ENCODE results near the gene IL11RA. TPM values are rescaled to one million over a fixed set of nuclear protein-coding genes. Genes with fewer than 3 reads are reported as not detected.

The IL11RA gene
- total RNA-seq, 1 donor from 2014 or later: 50.3 TPM

GRCh38 chr9:34615132-34615531 lies 36.9 kb upstream of the IL11RA start:
- Histone ChIP-seq H3K27me3 (no peaks in the 10 kb centered on the region), H3K4me1 (peaks cover 3 to 22% of the 10 kb centered on the region in 2 donors), H3K36me3 (peaks cover 20 to 51% of the 10 kb centered on the region in 2 donors), H3K4me3 (no peak overlapping the region), H3K27ac (no peak overlapping the region), H3K9me3 (no peaks in the 10 kb centered on the region)
- DNase-seq (ENCODE audit: low spot score in 2 of 2): no peak
- intact Hi-C loops (cut with DNase I): no loop called here
- TF ChIP-seq, protein P1, sequence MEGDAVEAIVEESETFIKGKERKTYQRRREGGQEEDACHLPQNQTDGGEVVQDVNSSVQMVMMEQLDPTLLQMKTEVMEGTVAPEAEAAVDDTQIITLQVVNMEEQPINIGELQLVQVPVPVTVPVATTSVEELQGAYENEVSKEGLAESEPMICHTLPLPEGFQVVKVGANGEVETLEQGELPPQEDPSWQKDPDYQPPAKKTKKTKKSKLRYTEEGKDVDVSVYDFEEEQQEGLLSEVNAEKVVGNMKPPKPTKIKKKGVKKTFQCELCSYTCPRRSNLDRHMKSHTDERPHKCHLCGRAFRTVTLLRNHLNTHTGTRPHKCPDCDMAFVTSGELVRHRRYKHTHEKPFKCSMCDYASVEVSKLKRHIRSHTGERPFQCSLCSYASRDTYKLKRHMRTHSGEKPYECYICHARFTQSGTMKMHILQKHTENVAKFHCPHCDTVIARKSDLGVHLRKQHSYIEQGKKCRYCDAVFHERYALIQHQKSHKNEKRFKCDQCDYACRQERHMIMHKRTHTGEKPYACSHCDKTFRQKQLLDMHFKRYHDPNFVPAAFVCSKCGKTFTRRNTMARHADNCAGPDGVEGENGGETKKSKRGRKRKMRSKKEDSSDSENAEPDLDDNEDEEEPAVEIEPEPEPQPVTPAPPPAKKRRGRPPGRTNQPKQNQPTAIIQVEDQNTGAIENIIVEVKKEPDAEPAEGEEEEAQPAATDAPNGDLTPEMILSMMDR (IDR thresholded peaks at IDR 0.05): no peak

- Histone ChIP-seq H3K9me3 (no peaks in the 10 kb centered on the region), H3K4me1 (peaks cover 0 to 13% of the 10 kb centered on the region in 2 donors), H3K27ac (no peak within 1 kb of the TSS), H3K27me3 (no peaks in the 10 kb centered on the region), H3K36me3 (peaks cover 11 to 31% of the 10 kb centered on the region in 2 donors), H3K4me3 (peak within 1 kb of the TSS; percentile 73 to 76)
- DNase-seq (ENCODE audit: low spot score in 2 of 2): peak; percentile 75 to 98
- TF ChIP-seq, protein P1 (IDR thresholded peaks at IDR 0.05): peak in 1 of 3 experiments; percentile 3
- intact Hi-C loops (cut with DNase I): loop anchor here (1.0 to 2.0 kb wide), 3 partner anchors 8 to 44 kb away; partner anchors contain the start of genes GALT and RPP25L
These were observed 31.7 kb upstream of the IL11RA start, which contains the start of gene DCTN3 for GRCh38 chr9:34620061-34620994. Gene DCTN3, minus strand, starts transcription at chr9:34620495. Its CDS starts 31 bp downstream, at chr9:34620464.

- no peak for DNase-seq (ENCODE audit: low spot score in 2 of 2)
- no peak overlapping the region for H3K4me3 ChIP-seq
- H3K27me3 ChIP-seq: peaks cover 11% of the 10 kb centered on the region
- no peak overlapping the region for H3K27ac ChIP-seq
- TF ChIP-seq, protein P1 (IDR thresholded peaks at IDR 0.05): no peak
- no peaks in the 10 kb centered on the region for H3K9me3 ChIP-seq
- intact Hi-C loops (cut with DNase I): no loop called here
- H3K4me1 ChIP-seq: peaks cover 3 to 18% of the 10 kb centered on the region in 2 donors
- no peaks in the 10 kb centered on the region for H3K36me3 ChIP-seq
These were observed 28.4 kb upstream of the IL11RA start for GRCh38 chr9:34623374-34624235.

GRCh38 chr9:34624475-34625185 lies 27.4 kb upstream of the IL11RA start:
- H3K4me3 ChIP-seq: no peak overlapping the region
- H3K9me3 ChIP-seq: no peaks in the 10 kb centered on the region
- TF ChIP-seq, protein P1 (IDR thresholded peaks at IDR 0.05): no peak
- intact Hi-C loops (cut with DNase I): no loop called here
- DNase-seq (ENCODE audit: low spot score in 2 of 2): no peak
- H3K36me3 ChIP-seq: no peaks in the 10 kb centered on the region
- H3K4me1 ChIP-seq: peaks cover 9 to 16% of the 10 kb centered on the region in 2 donors
- H3K27me3 ChIP-seq: peaks cover 12% of the 10 kb centered on the region
- H3K27ac ChIP-seq: no peak overlapping the region

- H3K27me3 ChIP-seq: peaks cover 12% of the 10 kb centered on the region
- TF ChIP-seq, protein P1 (IDR thresholded peaks at IDR 0.05): no peak
- no peaks in the 10 kb centered on the region for H3K36me3 ChIP-seq
- intact Hi-C loops (cut with DNase I): no loop called here
- H3K4me3 ChIP-seq: no peak overlapping the region
- no peak overlapping the region for H3K27ac ChIP-seq
- no peak for DNase-seq (ENCODE audit: low spot score in 2 of 2)
- H3K4me1 ChIP-seq: peaks cover 9 to 13% of the 10 kb centered on the region in 2 donors
- no peaks in the 10 kb centered on the region for H3K9me3 ChIP-seq
These were observed 26.8 kb upstream of the IL11RA start for GRCh38 chr9:34625186-34625486.

Data from ascending aorta (tissue), 2 donors.